EH (cell line): ENCODE measurements around the gene CORO2B.

ENCODE experiments used
- DNase-seq: peaks from one replicate; pipeline ENCODE4 v3.0.0-alpha.2; 2015; ENCODE audit warnings: low read depth

Gene CORO2B

GRCh38 chr15:68574046-68574445 is 4.7 kb upstream of the CORO2B start:
- DNase-seq = no peak

- no peak for DNase-seq
These were observed 4.2 kb upstream of the CORO2B start for GRCh38 chr15:68574629-68575028.

- no peak for DNase-seq
These were observed 2.4 kb upstream of the CORO2B start for GRCh38 chr15:68576235-68576892.

- peak; percentile 67 for DNase-seq
These were observed 416 bp upstream of the CORO2B start for GRCh38 chr15:68578175-68578979.

- DNase-seq = no peak
These were observed 1.5 kb downstream of the CORO2B start for GRCh38 chr15:68580026-68580882.

GRCh38 chr15:68580883-68581155 is 2.0 kb downstream of the CORO2B start:
- DNase-seq = no peak

- peak; percentile 34 for DNase-seq
These were observed 2.9 kb downstream of the CORO2B start for GRCh38 chr15:68581725-68582124.

GRCh38 chr15:68582236-68582635 is 3.4 kb downstream of the CORO2B start:
- no peak for DNase-seq

GRCh38 chr15:68582864-68583263 is 4.1 kb downstream of the CORO2B start:
- DNase-seq = no peak

GRCh38 chr15:68583321-68583720 is 4.5 kb downstream of the CORO2B start:
- DNase-seq = no peak

GRCh38 chr15:68583936-68584755 is 5.4 kb downstream of the CORO2B start:
- DNase-seq = no peak

- no peak for DNase-seq
These were observed 6.2 kb downstream of the CORO2B start for GRCh38 chr15:68584756-68585573.

- DNase-seq = no peak
These were observed 6.9 kb downstream of the CORO2B start for GRCh38 chr15:68585574-68586273.

- peak; percentile 83 for DNase-seq
These were observed 7.6 kb downstream of the CORO2B start for GRCh38 chr15:68586274-68586961.

GRCh38 chr15:68587769-68588385 is 9.1 kb downstream of the CORO2B start:
- DNase-seq = no peak

- no peak for DNase-seq
These were observed 10.3 kb downstream of the CORO2B start for GRCh38 chr15:68589053-68589452.

- no peak for DNase-seq
These were observed 11.3 kb downstream of the CORO2B start for GRCh38 chr15:68589783-68590710.

GRCh38 chr15:68590721-68591389 is 12.1 kb downstream of the CORO2B start:
- DNase-seq = no peak
